ENCODE results near the gene ACAD8.

ACAD8 gene

GRCh38 chr11:134312807-134313206 lies 59.4 kb downstream of the ACAD8 start:
- no peak for DNase-seq (ENCODE audit: extremely low spot score)
- ChIA-PET POLR2A (no interaction called here), CTCF (no interaction called here)
- TF ChIP-seq NFRKB (IDR thresholded peaks at IDR 0.05) (no peak), ARNT (IDR thresholded peaks at IDR 0.05) (no peak), SUZ12 (IDR thresholded peaks at IDR 0.05) (no peak)

DNA sequence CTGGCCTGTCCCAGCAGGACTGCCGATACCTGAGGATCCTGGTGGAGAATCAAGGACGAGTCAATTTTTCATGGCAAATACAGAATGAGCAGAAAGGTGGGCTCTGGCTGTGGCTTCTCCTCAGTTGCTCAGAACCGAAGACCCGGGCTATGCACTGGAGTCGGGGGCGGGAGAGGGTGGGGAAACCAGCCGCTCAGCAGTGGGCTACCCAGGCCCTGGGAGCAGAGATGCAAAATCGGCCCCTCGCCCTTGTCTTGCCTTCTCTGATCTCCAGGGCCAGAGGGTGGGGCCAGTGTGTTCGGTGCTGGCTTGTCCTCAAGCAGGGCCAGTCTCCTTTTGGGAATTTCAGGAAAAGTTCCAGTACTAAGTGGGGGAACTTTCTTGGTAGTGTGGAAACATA lies 60.0 kb downstream of the ACAD8 start:
- ChIA-PET POLR2A (no interaction called here), CTCF (no interaction called here)
- TF ChIP-seq SP1 (IDR thresholded peaks at IDR 0.05) (no peak), L3MBTL2 (conservative IDR thresholded peaks at IDR 0.05) (no peak), ZNF384 (IDR thresholded peaks at IDR 0.05) (no peak), SUZ12 (IDR thresholded peaks at IDR 0.05) (no peak), ARNT (IDR thresholded peaks at IDR 0.05) (no peak), FOXA1 (IDR thresholded peaks at IDR 0.05) (no peak), CTBP1 (IDR thresholded peaks at IDR 0.05; ENCODE audit: borderline replicate concordance) (no peak), HDGF (IDR thresholded peaks at IDR 0.05; ENCODE audit: borderline replicate concordance) (no peak), FOXM1 (IDR thresholded peaks at IDR 0.05; ENCODE audit: borderline replicate concordance) (no peak), TARDBP (IDR thresholded peaks at IDR 0.05) (no peak)
- TF ChIP-seq, protein P1, sequence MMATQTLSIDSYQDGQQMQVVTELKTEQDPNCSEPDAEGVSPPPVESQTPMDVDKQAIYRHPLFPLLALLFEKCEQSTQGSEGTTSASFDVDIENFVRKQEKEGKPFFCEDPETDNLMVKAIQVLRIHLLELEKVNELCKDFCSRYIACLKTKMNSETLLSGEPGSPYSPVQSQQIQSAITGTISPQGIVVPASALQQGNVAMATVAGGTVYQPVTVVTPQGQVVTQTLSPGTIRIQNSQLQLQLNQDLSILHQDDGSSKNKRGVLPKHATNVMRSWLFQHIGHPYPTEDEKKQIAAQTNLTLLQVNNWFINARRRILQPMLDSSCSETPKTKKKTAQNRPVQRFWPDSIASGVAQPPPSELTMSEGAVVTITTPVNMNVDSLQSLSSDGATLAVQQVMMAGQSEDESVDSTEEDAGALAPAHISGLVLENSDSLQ (IDR thresholded peaks at IDR 0.05): no peak
- DNase-seq (ENCODE audit: extremely low spot score): no peak

DNA sequence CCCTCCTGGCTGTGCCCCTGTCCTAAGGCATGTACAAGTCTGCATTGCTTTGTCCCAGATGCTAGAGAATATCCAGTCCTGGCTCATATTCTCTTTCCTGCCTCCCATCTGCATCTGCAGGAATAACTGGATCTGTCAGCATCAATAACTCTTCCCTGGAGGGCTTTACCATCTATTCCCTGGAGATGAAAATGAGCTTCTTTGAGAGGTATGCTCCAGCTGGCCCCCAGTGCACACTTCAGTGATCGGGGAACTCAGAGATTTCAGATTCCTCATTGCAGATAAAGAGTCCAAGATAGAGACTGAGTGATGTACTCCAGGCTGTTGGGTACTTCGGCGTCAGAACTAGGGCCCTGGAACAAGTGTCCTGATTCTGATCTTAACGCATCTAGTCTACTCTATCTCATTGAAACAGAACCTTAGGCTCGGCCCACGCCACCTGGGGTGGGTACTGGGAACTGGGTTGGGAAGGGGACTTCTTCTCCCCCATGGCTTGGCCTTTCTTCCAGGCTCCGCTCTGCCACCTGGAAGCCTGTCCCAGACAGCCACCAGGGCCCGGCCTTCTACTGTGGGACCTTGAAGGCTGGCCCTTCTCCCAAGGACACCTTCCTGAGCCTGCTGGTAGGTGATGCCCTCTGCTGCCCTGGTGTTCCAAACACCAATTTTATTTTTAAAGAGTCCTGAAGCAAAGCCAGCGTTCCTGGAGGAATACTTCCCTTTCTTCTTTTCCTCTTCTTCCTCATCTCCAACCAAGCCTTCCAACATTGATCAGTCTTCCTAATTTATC lies 60.6 kb downstream of the ACAD8 start:
- TF ChIP-seq SUZ12 (IDR thresholded peaks at IDR 0.05) (no peak), FOXM1 (IDR thresholded peaks at IDR 0.05; ENCODE audit: borderline replicate concordance) (no peak), ELF4 (IDR thresholded peaks at IDR 0.05) (no peak), HDGF (IDR thresholded peaks at IDR 0.05; ENCODE audit: borderline replicate concordance) (no peak), BHLHE40 (IDR thresholded peaks at IDR 0.05; ENCODE audit: borderline replicate concordance) (no peak), NFRKB (IDR thresholded peaks at IDR 0.05) (no peak), TARDBP (IDR thresholded peaks at IDR 0.05) (no peak), ARNT (IDR thresholded peaks at IDR 0.05) (no peak), FOXK2 (IDR thresholded peaks at IDR 0.05) (no peak), L3MBTL2 (conservative IDR thresholded peaks at IDR 0.05) (no peak), FOXA1 (IDR thresholded peaks at IDR 0.05) (no peak), LEF1 (IDR thresholded peaks at IDR 0.05; ENCODE audit: borderline replicate concordance) (no peak), ZNF384 (IDR thresholded peaks at IDR 0.05) (no peak), CTBP1 (IDR thresholded peaks at IDR 0.05; ENCODE audit: borderline replicate concordance) (no peak), SP1 (IDR thresholded peaks at IDR 0.05) (no peak)
- TF ChIP-seq, protein P1 (IDR thresholded peaks at IDR 0.05): no peak
- POLR2A ChIA-PET: no interaction called here
- CTCF ChIA-PET: no interaction called here

More for the DNA sequence above, 60.6 kb downstream of the ACAD8 start:
- DNase-seq (ENCODE audit: extremely low spot score): no peak

Measured in HEK293T (cell line).